HPDE6-E6E7 (cell line): ENCODE measurements around the gene MYF5.

Source experiments
- DNase-seq: peaks from one replicate; pipeline ENCODE4 v3.0.0; 2011; ENCODE audit warnings: missing footprints; ENCODE audit errors: extremely low spot score

The MYF5 gene

DNA sequence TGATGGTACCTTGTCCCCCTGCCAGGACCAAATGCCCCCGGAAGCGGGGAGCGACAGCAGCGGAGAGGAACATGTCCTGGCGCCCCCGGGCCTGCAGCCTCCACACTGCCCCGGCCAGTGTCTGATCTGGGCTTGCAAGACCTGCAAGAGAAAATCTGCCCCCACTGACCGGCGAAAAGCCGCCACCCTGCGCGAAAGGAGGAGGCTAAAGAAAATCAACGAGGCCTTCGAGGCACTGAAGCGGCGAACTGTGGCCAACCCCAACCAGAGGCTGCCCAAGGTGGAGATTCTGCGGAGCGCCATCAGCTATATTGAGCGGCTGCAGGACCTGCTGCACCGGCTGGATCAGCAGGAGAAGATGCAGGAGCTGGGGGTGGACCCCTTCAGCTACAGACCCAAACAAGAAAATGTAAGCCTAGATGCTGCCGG, 8.9 kb upstream of the MYF5 start:
- DNase-seq: no peak

DNA sequence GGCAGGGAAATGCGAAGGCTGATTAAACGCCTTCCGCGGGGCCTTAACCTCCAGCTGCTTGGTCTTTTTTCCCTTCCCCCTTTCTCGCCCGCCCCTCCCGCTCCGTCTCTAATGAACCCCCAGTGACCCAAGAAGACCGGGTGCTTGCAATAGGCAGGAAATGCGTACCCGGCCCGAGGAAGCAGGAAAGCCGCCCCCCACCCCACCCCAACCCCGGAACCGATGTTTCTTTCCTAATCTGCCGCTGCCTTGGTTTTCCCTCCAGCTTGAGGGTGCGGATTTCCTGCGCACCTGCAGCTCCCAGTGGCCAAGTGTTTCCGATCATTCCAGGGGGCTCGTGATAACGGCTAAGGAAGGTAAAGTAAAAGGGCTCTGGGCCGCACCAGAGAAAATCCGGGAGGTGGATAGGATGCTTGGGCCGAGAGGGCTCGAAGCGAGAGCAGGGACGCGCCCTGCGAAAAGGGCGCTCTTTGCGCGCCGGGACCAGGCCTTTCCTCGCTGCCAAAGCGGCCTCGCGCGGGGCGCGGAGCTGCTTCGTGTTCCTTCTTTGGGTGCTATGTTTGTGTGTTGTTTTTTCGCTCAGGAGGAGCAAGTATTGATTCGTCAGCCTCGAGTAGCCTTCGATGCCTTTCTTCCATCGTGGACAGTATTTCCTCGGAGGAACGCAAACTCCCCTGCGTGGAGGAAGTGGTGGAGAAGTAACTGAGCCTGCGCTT, 8.3 kb upstream of the MYF5 start:
- no peak for DNase-seq

DNA sequence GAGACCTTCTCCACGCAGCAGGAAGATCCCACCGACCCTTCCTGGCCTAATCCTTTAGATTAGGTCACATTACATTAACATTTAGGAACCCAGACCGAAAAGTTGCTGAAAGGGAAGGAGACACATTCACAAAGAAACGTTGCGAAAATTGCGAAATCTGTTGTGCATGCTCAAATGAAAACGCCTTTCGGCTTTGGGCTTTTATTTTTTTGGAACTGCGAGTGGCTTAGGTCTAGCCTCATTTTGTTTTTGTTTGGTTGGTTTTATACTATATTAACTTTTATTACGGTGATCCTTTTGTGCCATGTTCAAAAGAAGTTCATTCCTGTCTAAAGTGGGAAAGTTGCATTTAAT, 7.8 kb upstream of the MYF5 start:
- DNase-seq: no peak

DNA sequence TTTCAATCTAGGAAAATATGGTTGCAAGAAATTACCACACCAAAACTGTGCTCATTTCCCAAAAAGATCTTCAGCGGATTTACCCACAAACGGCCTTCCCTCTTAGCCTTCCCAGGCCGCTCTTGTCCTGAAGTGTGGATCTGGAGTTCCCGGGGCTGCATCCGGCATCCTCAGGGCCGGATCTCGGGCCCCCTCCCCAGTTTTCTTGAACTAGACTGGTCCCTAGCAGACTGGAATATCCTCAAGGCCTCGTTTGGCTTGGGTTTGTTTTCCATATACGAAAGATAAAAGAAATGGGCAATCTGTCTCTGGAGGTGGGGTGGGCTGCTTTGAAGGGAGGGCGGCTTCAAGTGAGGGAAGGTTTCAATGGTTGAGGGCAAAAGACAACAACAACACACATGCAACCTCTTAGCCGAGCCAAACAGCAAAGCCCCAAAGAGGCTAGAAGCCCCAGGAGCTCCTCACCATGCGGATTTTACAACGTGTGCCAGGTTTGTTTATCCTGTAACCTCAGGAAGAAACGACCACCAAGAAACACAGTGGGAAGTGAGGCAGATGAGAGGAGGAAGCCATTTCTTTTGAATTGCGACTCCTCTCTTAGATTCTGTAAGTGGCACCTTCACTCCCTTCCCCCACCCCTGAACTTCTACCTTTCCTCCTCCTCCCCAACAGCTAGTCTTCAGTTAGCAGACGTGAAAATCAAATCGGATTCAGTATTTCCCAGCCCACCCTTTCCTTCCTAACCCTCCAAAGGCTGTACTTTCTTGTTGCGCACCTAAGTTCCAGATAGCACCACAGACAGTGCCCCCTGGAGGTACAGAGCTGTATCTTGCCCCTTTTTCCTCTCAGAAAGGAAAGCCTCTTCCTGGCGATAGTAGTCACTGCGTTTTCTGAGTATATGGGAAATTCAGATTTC, 6.6 kb upstream of the MYF5 start:
- no peak for DNase-seq

DNA sequence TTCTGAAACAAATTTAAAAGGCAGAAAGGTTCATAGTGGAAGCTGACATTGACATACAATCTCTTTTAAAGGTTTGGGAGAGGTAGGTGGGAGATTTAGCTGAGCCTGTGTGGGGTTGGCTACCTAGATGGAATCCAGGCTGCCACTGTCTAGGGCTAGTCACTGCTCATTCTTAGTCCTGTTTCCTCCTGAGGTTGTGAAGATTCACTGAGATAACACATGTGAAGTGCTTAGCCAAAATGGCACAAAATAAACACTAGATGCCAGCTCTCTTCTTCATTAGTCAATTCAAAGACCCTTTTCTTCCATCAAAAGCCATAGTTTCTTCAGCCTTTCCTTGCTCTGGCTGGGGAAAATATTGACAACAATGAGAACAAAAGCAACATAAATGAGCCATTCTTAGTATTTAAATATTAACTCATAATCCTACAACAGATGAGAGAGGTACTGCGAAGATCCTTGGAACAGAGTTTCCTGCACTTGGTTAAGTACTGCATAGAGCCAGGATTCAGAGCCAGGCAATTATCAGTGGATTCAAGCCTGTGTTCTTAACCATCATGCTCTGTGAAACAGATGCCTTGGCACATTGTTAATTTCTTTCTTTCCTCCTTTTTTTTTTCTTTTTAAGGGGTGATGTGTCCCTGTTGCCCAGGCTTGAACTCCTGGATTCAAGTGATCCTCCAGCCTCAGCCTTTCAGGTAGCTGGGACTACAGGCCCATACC, 5.8 kb upstream of the MYF5 start:
- DNase-seq: no peak

DNA sequence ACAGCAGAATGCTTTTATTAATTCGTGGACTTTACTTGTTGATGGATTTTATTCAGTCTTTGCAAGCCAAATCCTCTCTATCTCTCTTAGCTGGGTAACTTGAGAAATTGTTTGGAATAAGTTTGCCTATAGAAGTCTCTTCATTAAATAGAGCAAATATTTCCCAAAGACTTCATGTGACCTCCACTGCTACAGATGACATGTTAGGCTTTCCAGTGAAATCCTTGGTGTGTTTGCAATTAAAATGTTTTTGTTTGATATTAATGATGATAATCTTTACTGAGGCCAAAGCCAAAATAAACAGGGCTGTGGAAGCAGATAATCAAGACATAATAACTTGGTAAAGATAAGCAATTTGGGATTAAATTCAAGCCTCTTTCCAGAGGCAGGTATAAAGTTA, 4.8 kb upstream of the MYF5 start:
- DNase-seq: no peak

DNA sequence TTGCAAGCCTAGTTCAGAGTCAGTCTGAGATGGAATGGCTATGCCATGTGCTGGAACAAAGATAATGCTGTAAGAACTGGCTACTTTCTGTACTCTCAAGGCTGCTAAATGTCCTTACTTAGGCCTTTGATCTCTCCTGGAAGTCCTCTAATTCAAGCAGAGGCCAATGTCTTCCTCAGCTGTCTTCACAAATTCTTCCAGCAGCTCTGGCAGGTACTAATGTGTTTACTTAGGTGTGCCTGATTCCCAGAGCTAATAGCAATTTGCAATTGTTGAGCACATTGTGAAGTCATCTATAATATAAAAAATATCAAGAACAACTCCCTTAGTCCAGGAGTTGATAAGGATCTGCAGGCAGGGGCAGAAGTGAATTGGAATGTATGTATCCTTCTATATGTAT, 3.8 kb upstream of the MYF5 start:
- DNase-seq: no peak

DNA sequence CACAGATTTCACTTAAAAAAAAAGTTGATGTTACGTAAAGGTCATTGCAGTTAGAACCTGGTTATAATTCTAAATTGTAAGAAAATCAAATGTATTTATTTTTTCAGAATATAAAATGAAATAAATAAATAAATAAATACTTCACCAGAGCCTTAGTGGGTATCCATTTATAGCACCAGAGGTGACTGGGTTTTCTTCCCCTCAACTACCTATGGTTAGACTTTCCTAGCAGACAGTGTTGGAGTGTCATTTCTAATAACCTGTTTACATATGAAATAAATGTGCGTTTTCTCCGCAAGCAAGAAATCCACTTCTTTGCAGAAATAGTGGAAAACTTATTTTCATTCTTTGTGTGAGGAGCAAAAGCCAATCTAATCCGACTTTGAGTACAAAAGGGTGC, 3.3 kb upstream of the MYF5 start:
- DNase-seq: no peak

DNA sequence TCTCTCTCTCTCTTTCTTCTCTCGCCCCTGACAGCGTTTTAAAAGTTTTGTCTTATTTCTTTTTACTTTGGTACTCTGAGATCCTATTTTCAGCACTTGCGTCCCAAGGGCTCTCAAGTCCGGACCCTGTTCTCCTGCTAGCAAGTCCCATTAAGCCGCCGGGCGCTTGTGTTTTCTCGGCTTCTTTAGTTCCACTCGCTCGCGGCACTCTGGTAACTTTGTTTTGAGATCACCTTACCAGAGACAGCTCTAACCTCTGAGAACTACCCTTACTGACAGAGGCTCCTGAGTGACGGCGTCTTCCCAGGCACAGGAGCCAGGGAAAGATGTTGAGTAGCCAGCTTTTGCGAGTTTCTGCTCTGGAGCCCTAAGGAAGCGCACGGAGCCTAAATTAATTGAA, 2.7 kb upstream of the MYF5 start:
- DNase-seq: no peak

DNA sequence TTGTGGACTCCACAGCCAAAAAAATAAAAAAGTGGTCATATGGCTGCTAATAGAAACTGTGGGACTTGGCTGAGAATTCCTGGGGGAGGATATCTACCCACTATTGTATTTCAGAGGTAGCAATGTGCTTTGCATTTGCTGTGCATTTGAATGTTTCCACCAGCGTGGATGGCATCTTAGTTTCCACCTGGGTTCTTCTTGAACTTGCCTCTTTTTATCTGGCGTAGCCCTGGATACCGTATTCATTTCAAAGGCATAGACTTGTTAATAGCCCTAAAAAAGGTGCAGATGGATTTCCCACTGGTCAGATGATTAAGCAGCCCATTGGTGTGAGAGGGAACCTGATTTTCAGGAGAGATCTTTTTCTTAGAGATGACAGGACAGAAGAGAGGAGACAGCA, 1.9 kb upstream of the MYF5 start:
- DNase-seq: no peak

DNA sequence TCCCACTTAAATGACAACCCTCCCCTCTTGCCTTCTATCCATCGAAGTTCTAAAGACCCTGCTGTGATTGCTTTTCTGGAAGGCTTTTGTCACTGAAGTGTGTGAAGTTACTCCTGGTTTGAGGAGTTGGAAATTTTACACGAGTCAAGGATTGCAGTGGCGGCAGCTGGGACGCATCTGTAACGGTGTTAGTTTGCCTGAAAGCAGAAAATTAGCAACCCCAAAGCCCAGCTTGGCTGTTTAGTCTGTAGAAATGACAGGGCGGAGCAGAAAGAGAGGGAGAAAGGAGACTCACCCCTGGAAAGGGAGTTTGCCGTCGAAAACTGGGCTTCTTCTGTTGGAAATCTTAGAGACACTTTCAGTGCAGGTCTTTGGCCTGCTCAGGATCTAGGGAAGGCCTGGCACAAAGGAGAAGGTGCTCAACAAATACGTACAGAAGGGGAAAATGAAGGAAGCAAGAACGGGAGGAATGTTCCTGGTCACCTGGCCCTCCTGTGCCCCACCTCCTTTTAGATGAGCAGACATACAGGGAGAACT, 931 bp upstream of the MYF5 start:
- no peak for DNase-seq

DNA sequence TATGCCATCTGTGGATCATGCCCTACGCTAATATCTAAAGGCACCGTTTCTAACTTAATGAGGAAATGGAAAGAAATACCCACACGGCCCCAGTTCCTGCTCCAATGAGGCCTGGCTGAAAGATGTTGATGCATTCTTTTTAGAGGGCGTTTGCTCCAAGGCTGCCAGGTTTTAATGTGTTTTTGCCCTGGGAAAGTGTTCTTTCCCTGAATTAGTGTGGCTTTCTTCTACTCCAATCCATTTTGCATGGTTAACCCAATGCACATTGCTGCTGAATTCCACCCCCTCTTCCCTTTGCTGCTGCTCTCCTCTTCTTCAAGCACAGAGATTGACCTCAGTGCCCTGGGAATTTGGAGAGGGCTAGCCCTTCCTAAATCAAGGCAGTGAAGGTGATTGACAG, 1.1 kb downstream of the MYF5 start:
- DNase-seq: no peak

DNA sequence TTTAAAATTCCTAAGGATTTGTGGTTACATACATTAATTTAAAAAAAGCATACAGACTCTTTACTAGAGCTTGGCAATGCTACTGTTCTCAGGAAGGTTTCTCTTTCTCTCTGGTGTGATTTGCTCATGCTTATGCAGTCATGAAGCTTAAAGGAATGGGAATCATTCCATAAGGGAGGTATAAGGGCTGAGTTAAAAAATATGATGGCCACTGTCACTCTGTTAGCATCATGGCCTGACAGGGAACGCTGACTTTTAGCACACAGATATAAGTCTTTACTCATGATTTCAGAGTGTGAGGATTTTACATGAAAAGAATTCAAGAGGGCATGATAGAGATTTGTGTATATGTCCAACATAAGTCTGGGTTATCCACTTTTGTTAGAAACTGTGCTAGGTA, 3.8 kb downstream of the MYF5 start:
- no peak for DNase-seq

DNA sequence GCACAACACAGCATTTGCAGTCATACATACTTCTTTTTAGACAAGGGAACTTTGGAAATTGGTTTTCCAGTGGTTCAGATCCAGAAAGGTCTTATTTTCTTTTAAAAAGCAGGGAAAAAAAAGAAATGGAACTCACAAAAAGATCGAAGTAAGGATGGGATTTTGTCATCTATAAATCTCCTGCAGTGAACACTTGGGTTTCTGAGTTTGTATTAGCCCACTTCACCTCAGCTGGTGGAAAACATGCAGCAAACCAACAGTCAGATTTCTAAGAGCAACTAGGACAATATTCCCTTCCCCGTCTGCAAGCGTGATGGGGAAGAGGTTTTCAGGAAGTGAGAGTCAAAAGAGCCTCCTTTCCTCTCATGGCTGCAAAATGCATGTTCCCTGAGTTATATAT, 4.6 kb downstream of the MYF5 start:
- no peak for DNase-seq

DNA sequence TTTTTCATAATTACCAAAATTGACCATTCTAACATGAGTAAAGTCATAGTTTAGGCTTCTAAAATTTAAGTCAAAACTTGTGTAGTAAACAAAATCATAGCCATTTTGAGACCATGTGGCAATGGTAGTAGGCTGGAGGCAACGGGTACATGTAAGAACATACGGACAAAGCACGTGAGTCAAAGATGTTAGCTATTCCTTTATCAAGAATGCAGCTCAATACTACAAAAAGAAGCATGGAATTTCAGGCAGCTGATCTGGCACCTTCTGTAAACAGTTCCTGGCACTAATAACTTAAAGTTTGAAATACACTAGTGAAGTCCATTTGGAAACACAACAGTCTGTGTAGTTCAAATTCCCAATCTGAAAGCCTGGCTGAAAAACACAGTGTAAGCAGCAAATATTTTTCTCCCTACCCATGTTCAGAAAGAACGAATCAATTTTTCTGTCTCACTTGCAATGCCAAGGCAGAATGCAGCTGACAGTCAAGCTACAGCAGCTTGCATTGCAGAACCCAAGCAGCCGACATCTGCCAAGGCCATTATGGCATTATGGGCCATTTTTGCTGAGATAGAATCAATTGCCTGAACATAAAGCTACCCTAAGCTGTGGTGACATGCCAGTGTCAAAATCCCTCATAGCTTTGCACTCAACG, 29.3 kb downstream of the MYF5 start:
- DNase-seq: no peak

DNA sequence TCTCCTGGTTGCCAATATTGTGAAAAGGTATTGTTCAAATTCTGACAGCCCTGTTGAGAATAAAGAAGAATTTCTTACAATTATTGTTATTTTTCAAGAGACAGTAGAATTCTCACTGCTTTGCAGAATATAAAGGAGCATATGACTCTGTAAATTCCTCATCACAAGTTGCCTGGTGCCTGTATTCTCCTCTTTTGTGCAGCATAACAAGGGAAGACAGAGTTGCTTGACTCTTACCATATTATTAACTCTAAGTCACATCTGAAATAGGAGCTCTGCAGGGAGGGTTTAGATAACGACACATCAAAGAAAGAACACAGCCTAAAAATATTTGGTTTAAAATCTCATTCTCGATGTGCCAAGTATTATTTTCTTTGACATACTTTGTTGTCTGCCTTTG, 31.1 kb downstream of the MYF5 start:
- DNase-seq: no peak

DNA sequence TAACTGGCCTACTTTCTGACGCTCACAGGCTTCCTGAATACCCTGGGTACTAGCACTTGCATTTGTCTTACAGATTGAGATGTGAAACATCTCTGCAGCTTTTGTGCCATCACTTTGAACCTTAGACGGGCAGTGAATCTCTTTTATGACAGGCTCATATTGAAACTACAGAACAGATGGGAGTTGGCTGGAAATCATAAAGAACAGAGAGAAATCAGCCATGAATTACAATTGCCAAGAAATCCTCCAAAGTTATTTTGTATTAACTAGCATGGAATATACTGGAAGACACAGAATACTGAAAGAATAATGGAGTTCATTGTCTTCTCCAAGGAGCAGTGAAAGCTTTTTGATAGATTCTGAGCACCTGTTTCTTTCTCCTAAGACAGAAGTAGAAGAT, 32.7 kb downstream of the MYF5 start:
- no peak for DNase-seq

DNA sequence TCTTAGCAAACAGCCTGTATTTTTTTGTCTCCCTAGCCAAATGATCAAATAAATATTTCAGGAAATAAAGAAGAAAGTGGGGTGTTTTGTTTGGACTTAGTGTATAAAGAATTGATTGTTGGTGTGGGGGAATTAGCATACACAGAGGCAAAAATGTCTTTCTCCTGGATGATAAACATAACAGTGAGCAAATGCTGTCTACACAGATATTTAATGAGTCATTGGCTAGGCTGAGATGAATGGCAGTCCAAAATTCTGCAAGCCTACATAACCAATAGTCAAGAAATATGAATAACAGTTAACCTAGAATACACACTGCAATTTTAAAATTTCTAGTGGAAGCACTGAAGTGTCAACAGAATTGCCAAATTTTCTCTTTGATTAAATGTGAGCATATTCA, 35.8 kb downstream of the MYF5 start:
- DNase-seq: no peak

DNA sequence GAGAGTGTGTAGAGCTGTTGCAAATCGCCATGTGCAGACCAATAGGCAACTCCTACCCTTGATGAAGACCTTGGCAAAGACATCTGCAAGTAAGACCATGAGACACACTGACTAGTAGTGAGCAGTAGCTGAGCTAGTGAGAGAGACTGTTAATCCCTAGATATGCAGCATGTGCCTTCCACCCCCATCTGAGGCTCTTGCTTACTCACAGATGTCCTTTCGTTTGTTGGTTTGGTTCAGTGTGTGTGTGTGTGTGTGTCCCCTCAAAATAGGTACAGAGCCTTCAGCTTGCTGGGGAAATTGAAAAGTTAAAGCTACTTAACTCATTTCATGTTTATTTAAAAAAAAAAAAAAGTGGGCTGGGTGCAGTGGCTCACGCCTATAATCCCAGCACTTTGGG, 37.6 kb downstream of the MYF5 start:
- no peak for DNase-seq

DNA sequence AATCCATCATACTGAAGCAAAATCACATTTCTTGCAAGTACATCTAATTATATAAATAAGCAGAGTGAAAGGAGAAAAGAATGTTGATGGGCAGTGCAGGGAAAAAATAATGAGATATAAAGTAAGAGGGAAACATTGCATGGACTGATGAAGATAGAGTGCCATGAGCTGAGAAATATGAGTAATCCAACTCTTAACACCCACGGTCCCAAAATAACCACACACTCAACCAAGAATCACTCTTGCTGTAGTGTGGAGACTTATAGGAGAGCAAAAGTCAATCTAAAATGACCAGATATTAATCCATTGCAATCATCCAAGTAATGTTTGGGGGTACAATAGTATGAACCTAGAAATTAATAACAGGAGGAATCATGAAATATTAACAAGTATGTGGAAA, 40.2 kb downstream of the MYF5 start:
- DNase-seq: no peak

DNA sequence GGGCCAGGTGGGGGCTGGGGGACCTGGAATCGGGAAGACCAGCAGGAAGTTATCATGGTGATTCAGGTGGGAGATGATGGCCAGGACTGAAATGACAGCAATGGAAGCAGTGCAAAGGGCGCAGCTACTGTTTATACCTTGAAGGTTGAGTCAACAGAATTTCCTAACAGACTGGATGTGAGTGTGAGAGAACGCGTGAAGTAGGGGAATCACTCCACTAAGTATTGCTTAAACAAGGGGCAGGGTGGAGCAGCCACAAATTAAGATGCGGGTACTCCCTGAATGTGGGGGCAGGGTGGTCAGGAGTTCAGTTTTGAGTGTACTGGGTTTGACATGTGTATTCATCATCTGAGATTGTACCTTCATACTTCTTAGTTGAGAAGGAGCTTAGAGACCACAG, 45.1 kb downstream of the MYF5 start:
- DNase-seq: no peak

DNA sequence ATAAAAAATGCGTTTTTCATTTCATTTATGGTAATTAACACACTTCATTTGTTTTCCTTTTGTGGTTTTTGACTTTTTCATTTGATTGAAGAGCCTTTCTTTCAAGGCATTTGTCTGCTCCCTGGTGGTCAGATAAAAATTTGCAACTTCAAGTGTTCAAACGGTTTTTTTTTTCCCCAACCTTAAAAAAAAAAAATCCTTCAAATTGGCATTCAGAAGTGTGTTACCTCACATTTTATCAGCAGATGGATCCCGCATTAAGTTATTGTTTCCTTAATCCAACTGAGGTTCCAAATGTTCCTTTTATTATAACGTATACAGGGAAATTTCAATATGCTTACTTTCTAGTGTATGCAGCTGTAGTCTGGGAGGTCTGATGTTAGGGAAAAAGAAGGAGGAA, 47.2 kb downstream of the MYF5 start:
- DNase-seq: no peak
